GM12801 (cell line): ENCODE results near the gene KLHL29.

Experiments
- CTCF ChIP-seq: IDR thresholded peaks from one replicate; pipeline ENCODE4 v1.5.1; 2011; ENCODE audit warnings: control low read depth; ENCODE audit not compliant: insufficient read length; ENCODE audit errors: extremely low read depth

The KLHL29 gene

DNA sequence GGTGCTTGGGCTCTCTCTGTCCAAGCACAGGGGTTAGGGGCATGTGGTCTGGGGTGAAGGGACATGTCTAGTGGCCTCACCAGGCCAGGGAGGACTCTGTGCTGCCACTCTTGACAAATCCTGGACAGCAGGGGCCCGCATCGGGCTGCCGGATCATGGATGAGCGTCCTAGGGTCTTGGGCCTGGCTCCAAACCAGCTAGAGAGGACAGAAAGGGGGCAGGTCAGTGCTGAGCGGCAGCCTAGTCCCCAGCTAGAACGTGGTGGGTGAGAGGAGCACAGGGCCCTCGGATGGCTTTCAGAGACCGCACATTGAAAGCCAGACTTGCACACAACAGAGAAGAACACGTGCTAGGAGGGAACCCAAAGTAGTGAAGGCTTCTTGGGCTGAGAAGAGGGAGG, 300.7 kb downstream of the KLHL29 start:
- no peak for TF ChIP-seq CTCF

DNA sequence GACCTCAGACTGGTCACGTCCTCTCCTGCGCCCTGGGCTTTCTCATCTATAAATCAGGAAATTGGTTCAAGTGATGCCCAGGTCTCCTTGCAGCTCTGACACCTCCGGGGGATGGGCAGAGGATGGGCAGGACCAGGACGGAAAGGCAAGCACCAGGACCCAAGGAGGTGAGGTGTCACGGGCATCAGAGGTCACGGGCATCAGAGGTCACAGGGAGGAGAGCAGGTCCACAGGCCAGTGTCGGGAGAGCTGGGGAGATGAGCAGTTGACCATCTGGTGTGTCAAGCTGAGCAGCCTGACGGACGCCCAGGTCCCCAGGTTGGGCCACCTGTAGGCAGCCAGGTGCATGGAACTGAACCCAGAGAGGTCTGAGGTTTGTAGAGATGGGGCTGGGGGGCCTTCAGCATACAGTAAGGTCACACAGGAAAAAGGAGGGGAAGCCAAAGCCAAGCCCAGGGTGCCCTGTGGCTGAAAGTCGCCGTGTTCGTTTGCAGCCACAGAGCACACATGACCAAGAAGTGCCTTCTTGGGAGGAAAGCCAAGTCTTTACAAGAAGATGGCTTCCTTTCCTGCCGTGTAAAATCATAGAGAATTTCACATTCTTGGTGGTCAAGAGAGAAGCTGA, 301.5 kb downstream of the KLHL29 start:
- TF ChIP-seq CTCF: no peak

DNA sequence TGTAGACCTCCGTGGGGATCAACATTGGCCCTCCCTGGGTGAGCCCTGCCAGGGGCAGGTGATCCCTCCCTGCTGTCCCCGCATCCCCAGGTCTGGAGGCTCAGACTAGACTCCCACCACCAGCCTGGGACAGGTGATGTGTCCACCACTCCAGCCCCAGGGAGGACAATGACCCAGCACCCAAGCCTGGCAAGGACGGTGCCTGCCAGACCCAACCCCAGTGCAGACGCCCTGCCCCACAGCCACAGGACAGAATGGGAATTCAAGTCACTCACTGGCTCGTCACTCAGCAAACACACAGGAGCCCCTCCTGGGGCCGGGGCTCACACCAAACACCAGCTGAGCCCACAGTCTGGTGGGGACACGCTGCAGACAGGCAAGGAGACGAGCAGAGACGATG, 302.2 kb downstream of the KLHL29 start:
- TF ChIP-seq CTCF: no peak

GRCh38 chr2:23687713-23688112, 302.7 kb downstream of the KLHL29 start:
- no peak for TF ChIP-seq CTCF

- TF ChIP-seq CTCF: no peak
Observed at GRCh38 chr2:23688486-23689130, 303.6 kb downstream of the KLHL29 start.

DNA sequence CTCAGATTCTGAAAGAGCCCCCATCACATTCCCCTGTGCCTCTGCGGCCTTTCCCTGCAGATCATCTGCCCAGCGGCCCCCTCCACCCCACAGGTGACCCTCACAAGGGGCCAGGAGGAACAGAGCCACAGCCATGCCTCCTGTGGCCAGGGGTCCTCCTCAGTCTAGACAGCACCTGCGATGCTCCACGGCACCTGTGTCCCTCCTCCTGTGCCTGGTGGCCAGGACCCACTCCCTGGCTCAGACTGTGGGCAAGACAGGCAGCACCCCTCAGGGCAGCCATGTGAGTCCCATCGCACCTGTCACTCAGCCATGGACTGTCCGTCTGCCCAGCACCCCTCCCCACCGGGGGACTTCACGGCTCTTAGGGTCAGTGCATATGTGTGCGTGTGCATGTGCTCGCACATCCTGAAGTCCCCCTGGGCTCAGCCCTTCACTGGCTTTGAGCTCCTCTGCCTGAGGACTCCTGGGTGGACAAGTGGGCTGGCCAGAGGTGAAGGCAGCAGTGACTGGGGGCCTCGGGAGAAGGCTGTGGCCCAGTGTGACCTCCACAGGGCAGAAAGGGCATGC, 304.2 kb downstream of the KLHL29 start:
- TF ChIP-seq CTCF: no peak

- no peak for TF ChIP-seq CTCF
Observed at GRCh38 chr2:23689891-23690290, 304.9 kb downstream of the KLHL29 start.
